HL-60/S4 (cell line): ENCODE results near the gene AK5.

ENCODE experiments used
- in situ Hi-C: fragments of 300-500 bp; cut with MboI; formaldehyde crosslinking; loops from 2 replicates; pipeline ENCODE4 v1.14.3; 2022; ENCODE audit warnings: low sequenced_read_pairs

The AK5 gene

GRCh38 chr1:77348549-77348948 lies 66.7 kb downstream of the AK5 start:
- in situ Hi-C loops, result no loop called here

DNA sequence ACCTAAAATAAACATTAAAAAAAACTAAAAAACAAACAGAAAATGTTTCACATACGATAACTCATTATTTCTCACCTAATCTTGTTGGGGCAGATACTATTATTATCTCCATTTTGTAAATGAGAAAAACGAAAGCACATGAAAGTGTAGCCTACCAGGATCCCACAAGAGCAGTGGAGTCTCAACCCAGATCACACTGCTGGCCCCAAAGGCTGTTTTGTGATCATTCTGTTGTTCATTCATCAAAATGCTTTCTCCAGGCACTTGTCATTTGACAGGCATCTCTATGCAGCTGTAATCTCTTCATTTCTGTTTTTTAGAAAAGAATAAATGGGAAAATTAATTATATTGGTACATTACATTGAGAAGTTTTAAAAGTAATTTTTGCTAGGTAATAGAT lies 67.5 kb downstream of the AK5 start:
- in situ Hi-C loops, result no loop called here

DNA sequence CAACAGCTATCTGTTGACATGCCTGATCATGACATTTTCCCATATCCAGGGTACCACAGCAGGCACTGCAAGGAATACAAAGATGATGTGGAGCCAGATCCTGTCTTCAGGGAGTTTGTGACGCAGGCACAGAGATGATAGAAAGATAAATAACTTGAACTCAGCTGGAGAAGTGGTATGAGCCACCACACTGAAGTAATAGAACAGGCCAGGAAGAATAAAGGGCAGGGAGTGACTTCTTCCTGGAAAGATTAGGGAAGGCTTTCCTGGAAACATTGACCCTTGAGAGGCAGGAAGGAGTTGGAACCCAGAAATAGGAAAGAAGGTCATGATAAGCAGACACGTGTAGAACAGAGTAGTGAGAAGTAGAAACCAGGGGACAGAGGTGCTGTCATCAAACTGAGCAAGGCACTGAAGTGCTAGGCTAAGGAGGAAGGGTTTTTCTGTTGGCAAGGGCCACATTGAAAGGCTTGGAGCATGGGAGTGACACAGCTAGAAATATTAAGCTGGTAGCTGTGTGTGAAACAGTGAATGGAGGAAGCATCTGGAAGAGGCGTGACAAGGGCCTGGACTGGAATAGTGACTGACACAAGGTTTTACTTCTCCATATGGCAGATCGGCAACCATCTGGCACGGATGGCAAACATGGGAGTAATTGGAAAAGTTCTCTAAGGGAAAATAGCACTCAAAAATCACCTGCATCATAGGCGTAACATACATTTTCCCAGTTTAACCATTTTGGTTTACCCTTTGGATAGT lies 68.4 kb downstream of the AK5 start:
- in situ Hi-C loops, result no loop called here

DNA sequence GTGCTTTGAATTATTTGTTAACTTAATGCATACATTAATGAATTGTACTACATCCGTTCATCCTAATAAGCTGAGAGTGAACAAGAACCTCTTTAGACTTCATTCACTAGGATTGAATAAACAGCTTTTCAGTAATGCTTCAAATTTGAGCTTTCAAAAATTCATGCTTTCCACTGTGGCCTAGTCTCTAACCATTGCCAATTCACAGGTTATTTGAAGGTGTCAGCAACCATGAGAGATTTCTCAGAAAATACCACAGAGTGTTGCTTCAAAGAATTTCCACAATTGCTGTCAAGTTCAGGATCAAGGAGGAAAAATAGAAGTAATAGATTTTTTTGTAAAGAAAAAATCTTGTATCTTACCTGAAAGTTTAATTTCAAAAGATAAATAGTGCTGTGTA lies 72.7 kb downstream of the AK5 start:
- in situ Hi-C loops, result no loop called here

DNA sequence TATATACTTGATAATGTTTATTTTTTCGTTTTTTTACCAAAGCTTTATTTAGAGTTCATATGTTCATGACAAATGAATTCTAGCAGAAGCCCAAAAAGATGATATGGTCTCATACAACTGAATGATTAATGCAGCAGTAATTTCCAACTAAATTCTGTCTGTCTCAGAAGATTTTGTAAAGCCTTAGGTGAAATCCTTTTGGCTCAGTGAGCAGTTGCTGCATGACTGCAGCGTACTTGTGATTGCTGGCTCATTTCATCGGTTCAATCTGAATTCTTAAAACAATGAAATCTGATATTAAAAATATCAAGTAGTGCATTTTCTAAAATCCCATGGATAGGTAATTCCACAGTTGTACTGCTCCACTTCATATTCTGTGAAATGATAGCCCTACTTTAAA lies 73.2 kb downstream of the AK5 start:
- in situ Hi-C loops, result no loop called here

- in situ Hi-C loops, result no loop called here
Measured at GRCh38 chr1:77356136-77356535, 74.3 kb downstream of the AK5 start.

- in situ Hi-C loops, result no loop called here
Measured at GRCh38 chr1:77360256-77360655, 78.4 kb downstream of the AK5 start.

GRCh38 chr1:77361621-77362020 lies 79.8 kb downstream of the AK5 start:
- in situ Hi-C loops, result no loop called here

- in situ Hi-C loops, result no loop called here
Measured at GRCh38 chr1:77370161-77370560, 88.3 kb downstream of the AK5 start.

- in situ Hi-C loops, result no loop called here
Measured at GRCh38 chr1:77370583-77371306, 88.9 kb downstream of the AK5 start.

DNA sequence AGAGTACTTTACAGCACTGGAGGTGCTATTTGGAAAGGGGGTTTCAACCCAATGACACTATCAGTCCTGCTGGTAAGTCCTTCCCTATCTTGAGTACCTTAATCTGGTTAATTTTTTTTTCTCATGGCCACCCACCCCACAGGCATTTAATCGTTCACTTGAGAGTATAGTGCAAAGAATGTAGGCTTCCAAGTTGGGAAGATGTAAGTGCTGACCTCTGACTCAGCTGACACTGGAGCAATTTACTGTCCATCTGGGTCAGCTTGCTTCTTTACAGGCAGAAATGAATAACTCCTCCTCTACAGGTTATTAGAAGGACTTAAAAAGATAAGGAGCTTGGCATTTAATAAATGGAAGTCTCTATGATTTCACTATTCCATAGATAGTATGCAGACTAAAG lies 89.6 kb downstream of the AK5 start:
- in situ Hi-C loops, result no loop called here

- in situ Hi-C loops, result no loop called here
Measured at GRCh38 chr1:77373702-77374101, 91.9 kb downstream of the AK5 start.

DNA sequence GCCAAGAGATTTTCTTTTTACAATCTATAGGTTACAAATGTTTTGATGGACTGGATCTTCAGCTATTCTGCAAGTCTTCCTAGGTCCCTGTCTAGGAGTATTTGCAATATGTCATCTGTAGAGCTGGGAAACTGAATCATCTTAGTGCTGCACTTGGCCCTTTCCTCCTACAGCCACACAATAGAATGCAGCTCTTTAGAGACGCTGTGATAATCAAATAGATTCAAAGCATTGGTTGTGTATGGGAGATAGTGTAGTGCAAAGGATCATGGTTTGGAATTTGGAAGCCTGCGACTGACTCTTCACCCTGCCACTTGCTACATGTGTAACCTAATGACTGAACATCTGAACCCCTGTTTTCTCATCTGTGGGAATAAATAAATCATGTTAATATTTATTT lies 93.7 kb downstream of the AK5 start:
- in situ Hi-C loops, result no loop called here

DNA sequence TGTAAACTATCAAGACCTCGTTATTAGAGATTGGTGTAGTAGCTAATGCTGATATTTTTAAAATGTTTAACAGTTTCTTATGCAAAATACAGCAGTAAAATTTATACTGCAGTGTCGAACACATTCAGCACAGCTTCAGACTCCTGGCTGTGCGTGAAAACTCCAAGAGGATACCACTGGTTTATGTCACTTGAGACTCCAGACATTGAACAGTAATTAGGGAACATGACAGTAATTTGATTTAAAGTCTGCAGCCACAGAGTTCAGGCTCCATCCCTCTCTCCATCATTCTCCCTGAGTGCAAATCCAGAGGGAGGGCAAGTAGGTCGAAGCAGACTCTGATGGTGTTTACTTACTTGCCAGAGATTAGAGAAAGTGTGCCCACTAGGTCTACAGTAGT lies 94.2 kb downstream of the AK5 start:
- in situ Hi-C loops, result no loop called here

DNA sequence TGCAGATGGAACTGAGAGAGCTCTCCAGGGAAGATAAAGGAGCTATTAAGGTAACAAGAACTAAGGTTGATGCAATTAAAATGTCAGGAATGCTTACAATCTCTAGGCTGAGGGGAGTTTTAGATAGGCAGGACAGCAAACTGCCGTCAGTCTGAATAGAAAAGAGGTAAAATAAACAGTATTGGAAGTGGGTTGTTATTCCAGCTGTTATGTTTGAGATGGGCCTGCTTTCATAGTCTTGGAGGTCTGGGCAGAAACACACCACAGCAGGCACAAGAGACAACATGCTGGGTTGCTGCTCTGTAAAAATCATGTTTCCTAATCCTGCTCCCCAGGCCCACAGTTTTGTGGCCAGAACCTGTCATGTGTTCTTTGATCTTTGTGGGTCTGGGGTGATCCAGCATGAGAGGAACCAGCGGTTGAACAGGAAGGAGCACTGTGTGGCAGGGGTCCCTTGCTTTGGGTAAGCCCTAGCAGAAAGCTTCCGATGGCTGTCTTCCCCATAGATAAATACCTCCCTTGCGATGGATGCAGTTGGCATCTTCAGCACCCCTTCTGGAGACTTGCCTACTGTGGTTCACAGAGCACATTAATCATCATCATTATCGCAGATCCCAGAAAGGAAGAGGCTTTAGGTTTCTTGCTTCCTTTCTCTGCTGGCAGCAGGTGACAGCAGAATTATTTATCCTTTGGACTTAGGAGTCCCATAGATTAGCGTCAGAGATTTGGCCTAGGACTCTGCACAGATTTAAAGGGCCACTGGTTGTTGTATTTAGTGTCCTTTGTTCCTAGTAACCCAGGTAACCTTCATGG lies 97.1 kb downstream of the AK5 start:
- in situ Hi-C loops, result no loop called here

GRCh38 chr1:77382366-77382765 lies 100.5 kb downstream of the AK5 start:
- in situ Hi-C loops, result no loop called here

GRCh38 chr1:77383236-77383635 lies 101.4 kb downstream of the AK5 start:
- in situ Hi-C loops, result no loop called here

- in situ Hi-C loops, result no loop called here
Measured at GRCh38 chr1:77385551-77385950, 103.7 kb downstream of the AK5 start.

DNA sequence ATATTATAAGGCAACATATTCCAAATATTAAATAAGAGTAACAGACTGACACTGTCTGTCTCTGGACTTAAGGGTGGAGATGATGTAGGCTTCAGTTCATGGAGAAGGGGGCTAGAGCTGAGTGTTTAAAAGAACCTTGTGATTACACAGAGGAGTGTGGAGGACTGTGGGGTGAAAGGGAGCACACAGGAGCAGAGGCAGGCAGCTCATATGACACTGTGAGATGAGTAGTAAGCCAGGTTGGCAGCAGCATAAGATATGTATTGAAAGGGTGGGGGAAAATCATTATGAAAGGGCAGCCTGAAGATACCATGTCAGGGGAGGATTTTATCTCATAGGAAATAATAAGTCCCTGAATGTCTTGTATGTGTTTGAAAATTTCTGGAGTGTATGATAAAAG lies 104.5 kb downstream of the AK5 start:
- in situ Hi-C loops, result no loop called here

- in situ Hi-C loops, result no loop called here
Measured at GRCh38 chr1:77387553-77387952, 105.7 kb downstream of the AK5 start.

DNA sequence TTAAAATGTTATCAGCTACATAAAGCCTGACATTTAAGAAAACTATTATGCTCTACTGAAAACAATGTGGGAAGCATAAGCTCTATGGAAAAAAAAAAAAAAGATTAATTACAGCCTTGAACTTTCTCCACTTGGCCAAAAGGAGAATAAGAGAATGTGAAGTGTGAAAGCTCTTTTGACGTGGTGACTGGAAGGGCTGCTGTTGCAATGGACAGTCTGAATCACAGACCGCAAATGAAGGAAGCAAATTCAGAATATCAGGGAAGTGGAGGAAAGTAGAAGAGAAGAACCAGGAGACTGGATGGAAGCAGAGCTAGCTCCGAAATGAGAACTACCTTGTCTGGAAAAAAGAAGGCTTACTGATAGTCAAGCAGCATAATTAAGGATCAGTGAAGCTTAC lies 106.8 kb downstream of the AK5 start:
- in situ Hi-C loops, result no loop called here

DNA sequence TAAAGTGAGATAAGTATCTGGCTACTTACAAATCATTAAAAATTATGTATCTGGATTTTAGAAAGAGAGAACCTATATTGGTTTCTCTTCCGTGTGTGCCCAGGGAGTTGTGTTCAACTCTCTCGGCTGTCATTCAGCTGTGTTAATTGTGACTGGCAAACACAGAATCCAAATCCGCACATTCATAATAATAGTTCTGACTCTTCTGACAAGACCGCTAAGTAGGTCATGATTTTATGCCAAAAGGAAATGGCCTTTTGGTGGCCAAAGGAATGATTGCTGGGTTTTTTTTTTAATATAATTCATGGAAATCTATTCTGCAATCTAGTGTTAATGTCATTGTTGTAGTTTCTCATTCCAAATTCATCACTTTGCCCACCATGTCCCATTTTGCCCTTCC lies 110.7 kb downstream of the AK5 start:
- in situ Hi-C loops, result no loop called here
